GM19328 (cell line): ENCODE data around the gene IDE.

ENCODE experiments used
- ATAC-seq: cut with Tn5 transposase; IDR thresholded peaks from one replicate; pipeline ENCODE4 v1.9.1; 2021; ENCODE audit warnings: mild to moderate bottlenecking, moderate library complexity; ENCODE audit not compliant: unreplicated experiment

IDE gene

GRCh38 chr10:92567952-92568600 is 5.8 kb downstream of the IDE start:
- ATAC-seq = no peak

GRCh38 chr10:92562424-92562823 is 11.5 kb downstream of the IDE start:
- no peak for ATAC-seq

- ATAC-seq = no peak
Measured at GRCh38 chr10:92559046-92559445, 14.8 kb downstream of the IDE start.

- no peak for ATAC-seq
Measured at GRCh38 chr10:92553959-92554358, 19.9 kb downstream of the IDE start.

- no peak for ATAC-seq
Measured at GRCh38 chr10:92552310-92552709, 21.6 kb downstream of the IDE start.

GRCh38 chr10:92550924-92551323 is 23.0 kb downstream of the IDE start:
- no peak for ATAC-seq

- no peak for ATAC-seq
Measured at GRCh38 chr10:92547676-92548075, 26.2 kb downstream of the IDE start.

- no peak for ATAC-seq
Measured at GRCh38 chr10:92545556-92545955, 28.3 kb downstream of the IDE start.

GRCh38 chr10:92544296-92544695 is 29.6 kb downstream of the IDE start:
- no peak for ATAC-seq

- no peak for ATAC-seq
Measured at GRCh38 chr10:92542458-92542857, 31.4 kb downstream of the IDE start.

GRCh38 chr10:92541583-92541982 is 32.3 kb downstream of the IDE start:
- ATAC-seq = no peak

- no peak for ATAC-seq
Measured at GRCh38 chr10:92538231-92538958, 35.5 kb downstream of the IDE start.

- ATAC-seq = no peak
Measured at GRCh38 chr10:92530891-92531535, 42.9 kb downstream of the IDE start.

- ATAC-seq = no peak
Measured at GRCh38 chr10:92530421-92530820, 43.5 kb downstream of the IDE start.

GRCh38 chr10:92527716-92528115 is 46.2 kb downstream of the IDE start:
- no peak for ATAC-seq

GRCh38 chr10:92523639-92524038 is 50.3 kb downstream of the IDE start:
- no peak for ATAC-seq

GRCh38 chr10:92517034-92517655 is 56.7 kb downstream of the IDE start:
- ATAC-seq = no peak

GRCh38 chr10:92508866-92509265 is 65.0 kb downstream of the IDE start:
- no peak for ATAC-seq

GRCh38 chr10:92506336-92506735 is 67.6 kb downstream of the IDE start:
- ATAC-seq = no peak

- ATAC-seq = no peak
Measured at GRCh38 chr10:92505044-92505443, 68.8 kb downstream of the IDE start.

- no peak for ATAC-seq
Measured at GRCh38 chr10:92502296-92502808, 71.5 kb downstream of the IDE start.
